Neural progenitor cell (in vitro differentiated cells): Measurements from ENCODE around the gene SLC6A4. TPM values are rescaled to one million over a fixed set of nuclear protein-coding genes. Genes with fewer than 3 reads are reported as not detected.

Experiments used
- DNase-seq: peaks from one replicate; pipeline ENCODE4 v3.0.0-alpha.2; 2016; ENCODE audit warnings: low spot score
- H2AFZ ChIP-seq: fragments of 200-600 bp; sonication (generic); replicated peaks from 2 replicates; pipeline ENCODE4 v1.6.1; 2016; ENCODE audit warnings: antibody characterized with exemption
- H3F3A ChIP-seq: fragments of 200-600 bp; sonication (generic); 2 replicates; pipeline ENCODE4 v1.6.1; 2016; ENCODE audit warnings: antibody characterized with exemption, low read depth
- H3K27ac ChIP-seq: fragments of 200-600 bp; sonication (generic); 2 replicates; pipeline ENCODE4 v1.5.1; 2016; ENCODE audit warnings: mild to moderate bottlenecking
- H3K27me3 ChIP-seq: fragments of 200-600 bp; sonication (generic); 2 replicates; pipeline ENCODE4 v1.6.1; 2016; ENCODE audit warnings: mild to moderate bottlenecking, moderate library complexity
- H3K36me3 ChIP-seq: fragments of 200-600 bp; sonication (generic); 2 replicates; pipeline ENCODE4 v1.5.1; 2016
- H3K4me1 ChIP-seq: fragments of 200-600 bp; sonication (generic); 2 replicates; pipeline ENCODE4 v1.6.1; 2016; ENCODE audit warnings: mixed run types
- H3K4me2 ChIP-seq: fragments of 200-600 bp; sonication (generic); 2 replicates; pipeline ENCODE4 v1.6.1; 2016
- H3K4me3 ChIP-seq: fragments of 200-600 bp; sonication (generic); 2 replicates; pipeline ENCODE4 v1.5.1; 2016
- H3K79me2 ChIP-seq: fragments of 200-600 bp; sonication (generic); 2 replicates; pipeline ENCODE4 v1.6.1; 2016; ENCODE audit warnings: low read depth
- H3K9ac ChIP-seq: fragments of 200-600 bp; sonication (generic); 2 replicates; pipeline ENCODE4 v1.6.1; 2016
- H3K9me3 ChIP-seq: fragments of 200-600 bp; sonication (generic); 2 replicates; pipeline ENCODE4 v1.5.1; 2016; ENCODE audit warnings: low read depth
- H4K20me1 ChIP-seq: fragments of 200-600 bp; sonication (generic); 2 replicates; pipeline ENCODE4 v1.6.1; 2016; ENCODE audit warnings: low read depth
- H3K27ac Mint-ChIP-seq: 3 replicates; pipeline ENCODE4 v1.8.0; 2021; ENCODE audit warnings: mixed read lengths
- H3K27me3 Mint-ChIP-seq: 2 replicates; pipeline ENCODE4 v1.8.0; 2022; ENCODE audit warnings: low read depth, mild to moderate bottlenecking, inconsistent platforms, moderate library complexity, mixed read lengths; ENCODE audit not compliant: insufficient read depth
- H3K36me3 Mint-ChIP-seq: 3 replicates; pipeline ENCODE4 v1.8.0; 2021; ENCODE audit warnings: mixed read lengths
- H3K4me1 Mint-ChIP-seq: 3 replicates; pipeline ENCODE4 v1.8.0; 2021; ENCODE audit warnings: mixed read lengths
- H3K4me3 Mint-ChIP-seq: 3 replicates; pipeline ENCODE4 v1.8.0; 2021; ENCODE audit warnings: mild to moderate bottlenecking, moderate library complexity, mixed read lengths
- H3K9me3 Mint-ChIP-seq: 3 replicates; pipeline ENCODE4 v1.8.0; 2020; ENCODE audit warnings: mixed read lengths
- EZH2 ChIP-seq: fragments of 200-600 bp; sonication (generic); IDR thresholded peaks from 2 replicates; pipeline ENCODE4 v1.6.1; 2017; ENCODE audit warnings: antibody characterized with exemption, mild to moderate bottlenecking, moderate library complexity
- EZH2phosphoT487 ChIP-seq: fragments of 200-600 bp; sonication (generic); IDR thresholded peaks from 2 replicates; pipeline ENCODE4 v1.6.1; 2017; ENCODE audit warnings: antibody characterized with exemption
- total RNA-seq: library from RNA; depleted of rRNA; stranded (reverse); fragments of >200 nt; gene quantifications from 2 replicates; pipeline ENCODE4 v1.2.3, GENCODE V29; 2015; ENCODE audit warnings: low replicate concordance
- TF ChIP-seq, protein P1 (sequence below): fragments of 200-600 bp; sonication (generic); IDR thresholded peaks from 2 replicates; pipeline ENCODE4 v1.5.1; 2017; ENCODE audit warnings: antibody characterized with exemption, mild to moderate bottlenecking

SLC6A4 gene
- total RNA-seq, 1 donor from 2014 or later: not detected

GRCh38 chr17:30210901-30211300 lies 24.6 kb downstream of the SLC6A4 start:
- Histone ChIP-seq H3K9ac (no peak overlapping the region), H3K4me1 (no peaks in the 10 kb centered on the region), H2AFZ (no peak overlapping the region), H3K4me2 (no peak overlapping the region), H3K9me3 (no peaks in the 10 kb centered on the region), H3K27me3 (no peaks in the 10 kb centered on the region), H3K27ac (no peak overlapping the region), H3K4me3 (no peak overlapping the region), H3F3A (no peaks in the 10 kb centered on the region), H4K20me1 (no peaks in the 10 kb centered on the region), H3K36me3 (no peaks in the 10 kb centered on the region), H3K79me2 (no peaks in the 10 kb centered on the region)
- TF ChIP-seq EZH2phosphoT487: no peak
- TF ChIP-seq, protein P1, sequence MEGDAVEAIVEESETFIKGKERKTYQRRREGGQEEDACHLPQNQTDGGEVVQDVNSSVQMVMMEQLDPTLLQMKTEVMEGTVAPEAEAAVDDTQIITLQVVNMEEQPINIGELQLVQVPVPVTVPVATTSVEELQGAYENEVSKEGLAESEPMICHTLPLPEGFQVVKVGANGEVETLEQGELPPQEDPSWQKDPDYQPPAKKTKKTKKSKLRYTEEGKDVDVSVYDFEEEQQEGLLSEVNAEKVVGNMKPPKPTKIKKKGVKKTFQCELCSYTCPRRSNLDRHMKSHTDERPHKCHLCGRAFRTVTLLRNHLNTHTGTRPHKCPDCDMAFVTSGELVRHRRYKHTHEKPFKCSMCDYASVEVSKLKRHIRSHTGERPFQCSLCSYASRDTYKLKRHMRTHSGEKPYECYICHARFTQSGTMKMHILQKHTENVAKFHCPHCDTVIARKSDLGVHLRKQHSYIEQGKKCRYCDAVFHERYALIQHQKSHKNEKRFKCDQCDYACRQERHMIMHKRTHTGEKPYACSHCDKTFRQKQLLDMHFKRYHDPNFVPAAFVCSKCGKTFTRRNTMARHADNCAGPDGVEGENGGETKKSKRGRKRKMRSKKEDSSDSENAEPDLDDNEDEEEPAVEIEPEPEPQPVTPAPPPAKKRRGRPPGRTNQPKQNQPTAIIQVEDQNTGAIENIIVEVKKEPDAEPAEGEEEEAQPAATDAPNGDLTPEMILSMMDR: no peak
- no peak overlapping the region for H3K27ac Mint-ChIP-seq
- peaks cover 8% of the 10 kb centered on the region for H3K4me1 Mint-ChIP-seq
- H3K36me3 Mint-ChIP-seq: no peaks in the 10 kb centered on the region
- no peak for DNase-seq
- peaks cover 9% of the 10 kb centered on the region for H3K27me3 Mint-ChIP-seq
- H3K9me3 Mint-ChIP-seq: peaks cover 2% of the 10 kb centered on the region
- no peak overlapping the region for H3K4me3 Mint-ChIP-seq

DNA sequence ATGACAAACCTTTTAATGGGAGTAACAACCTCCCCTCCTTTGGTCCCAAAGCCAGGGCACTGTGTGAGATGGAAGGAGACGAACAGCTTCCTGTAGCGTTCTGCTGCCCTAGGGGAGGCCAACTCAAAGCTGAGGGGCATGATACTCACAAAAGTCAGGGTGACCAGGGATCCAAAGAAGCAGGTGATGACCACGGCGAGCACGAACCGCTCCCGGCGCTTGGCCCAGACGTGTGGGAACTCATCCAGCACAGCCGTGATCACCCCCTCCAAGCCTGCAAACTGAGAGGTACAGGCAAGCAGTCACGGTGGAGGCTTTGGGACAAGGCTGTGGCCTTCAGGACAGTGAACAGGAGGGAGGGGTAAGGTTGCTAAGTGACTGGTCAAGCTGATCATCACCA lies 25.1 kb downstream of the SLC6A4 start:
- H3K4me1 ChIP-seq: no peaks in the 10 kb centered on the region
- Mint-ChIP-seq H3K36me3 (no peaks in the 10 kb centered on the region), H3K9me3 (peaks cover 2% of the 10 kb centered on the region), H3K4me1 (peaks cover 8% of the 10 kb centered on the region), H3K27ac (no peak overlapping the region), H3K27me3 (peaks cover 9% of the 10 kb centered on the region), H3K4me3 (no peak overlapping the region)
- no peaks in the 10 kb centered on the region for H3K9me3 ChIP-seq
- no peaks in the 10 kb centered on the region for H3K36me3 ChIP-seq
- H4K20me1 ChIP-seq: no peaks in the 10 kb centered on the region
- H3K4me2 ChIP-seq: no peak overlapping the region
- no peak for DNase-seq
- H2AFZ ChIP-seq: no peak overlapping the region
- no peak overlapping the region for H3K9ac ChIP-seq
- no peaks in the 10 kb centered on the region for H3K27me3 ChIP-seq
- H3K79me2 ChIP-seq: no peaks in the 10 kb centered on the region
- no peak overlapping the region for H3K4me3 ChIP-seq
- TF ChIP-seq EZH2: no peak
- TF ChIP-seq EZH2phosphoT487: no peak
- TF ChIP-seq, protein P1: no peak
- H3F3A ChIP-seq: no peaks in the 10 kb centered on the region
- no peak overlapping the region for H3K27ac ChIP-seq

- TF ChIP-seq EZH2phosphoT487 (no peak), EZH2 (no peak)
- TF ChIP-seq, protein P1: no peak
- Histone ChIP-seq H2AFZ (no peak overlapping the region), H3K4me1 (no peaks in the 10 kb centered on the region), H3K9me3 (no peaks in the 10 kb centered on the region), H3K36me3 (no peaks in the 10 kb centered on the region), H3K4me3 (no peak overlapping the region), H4K20me1 (no peaks in the 10 kb centered on the region), H3K79me2 (no peaks in the 10 kb centered on the region), H3K4me2 (no peak overlapping the region), H3K27ac (no peak overlapping the region), H3F3A (no peaks in the 10 kb centered on the region), H3K9ac (no peak overlapping the region), H3K27me3 (no peaks in the 10 kb centered on the region)
- Mint-ChIP-seq H3K4me3 (no peak overlapping the region), H3K4me1 (peaks cover 8% of the 10 kb centered on the region), H3K36me3 (no peaks in the 10 kb centered on the region), H3K27me3 (peaks cover 9% of the 10 kb centered on the region), H3K9me3 (peaks cover under 1% of the 10 kb centered on the region), H3K27ac (no peak overlapping the region)
- DNase-seq: no peak
Observed at GRCh38 chr17:30209930-30210329, 25.6 kb downstream of the SLC6A4 start.
